HG02840 (cell line): Measurements from ENCODE around the gene SPEM1.
A peak's percentile ranks its signal among the peaks of the same experiment; 100 is the strongest.

Experiments used
- ATAC-seq: cut with Tn5 transposase; IDR thresholded peaks from one replicate; pipeline ENCODE4 v1.9.1; 2021; ENCODE audit warnings: mild to moderate bottlenecking, moderate library complexity, moderate number of reproducible peaks; ENCODE audit not compliant: unreplicated experiment, low FRiP score

The SPEM1 gene

GRCh38 chr17:7398612-7399011 is 21.5 kb upstream of the SPEM1 start:
- ATAC-seq: no peak

DNA sequence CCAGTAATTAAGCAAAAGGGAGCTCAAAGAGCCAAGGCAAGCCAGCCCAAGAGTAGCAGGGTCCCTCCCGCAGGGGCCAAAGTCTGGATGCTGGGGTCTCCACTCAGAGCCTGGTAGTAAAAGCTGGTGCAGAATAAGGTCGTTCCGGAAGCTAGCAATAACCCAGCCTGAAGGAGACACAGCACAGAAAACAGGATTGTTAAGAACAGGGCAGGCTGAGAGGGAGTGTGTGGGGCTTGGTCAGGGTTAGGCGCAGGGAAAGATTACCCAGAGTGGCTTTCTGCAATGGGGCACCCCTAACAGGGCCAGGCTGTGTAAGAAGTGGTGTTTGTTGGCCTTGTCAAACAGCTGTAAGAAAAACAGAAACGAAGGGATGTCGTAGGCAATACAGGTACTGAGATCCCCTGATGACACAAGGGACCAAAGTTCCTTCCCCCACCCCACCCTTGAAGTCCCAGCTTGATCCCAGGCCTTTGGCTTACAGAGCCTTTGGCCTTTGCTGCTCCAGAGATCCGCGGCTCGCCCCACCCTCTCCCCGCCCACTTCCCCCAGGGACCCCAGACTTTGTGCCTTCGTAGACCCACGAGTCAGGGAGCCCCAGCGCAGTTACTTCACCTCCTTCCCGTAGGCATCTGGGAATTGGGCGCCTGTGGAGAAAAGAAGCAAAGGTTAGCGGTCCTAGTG is 16.9 kb upstream of the SPEM1 start:
- ATAC-seq: no peak

DNA sequence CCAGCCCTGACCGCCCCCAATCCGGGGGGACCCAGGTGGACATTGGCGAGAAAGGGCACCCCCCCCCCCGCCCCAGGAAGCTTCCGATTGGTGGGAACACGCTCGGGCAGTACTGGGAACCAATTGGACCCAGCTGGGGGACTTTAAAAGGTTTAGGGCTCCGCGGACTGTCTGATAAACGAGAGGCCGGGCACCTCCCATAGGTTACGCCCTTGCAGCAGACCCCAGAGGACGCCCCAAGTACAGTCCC is 16.5 kb upstream of the SPEM1 start:
- no peak for ATAC-seq

DNA sequence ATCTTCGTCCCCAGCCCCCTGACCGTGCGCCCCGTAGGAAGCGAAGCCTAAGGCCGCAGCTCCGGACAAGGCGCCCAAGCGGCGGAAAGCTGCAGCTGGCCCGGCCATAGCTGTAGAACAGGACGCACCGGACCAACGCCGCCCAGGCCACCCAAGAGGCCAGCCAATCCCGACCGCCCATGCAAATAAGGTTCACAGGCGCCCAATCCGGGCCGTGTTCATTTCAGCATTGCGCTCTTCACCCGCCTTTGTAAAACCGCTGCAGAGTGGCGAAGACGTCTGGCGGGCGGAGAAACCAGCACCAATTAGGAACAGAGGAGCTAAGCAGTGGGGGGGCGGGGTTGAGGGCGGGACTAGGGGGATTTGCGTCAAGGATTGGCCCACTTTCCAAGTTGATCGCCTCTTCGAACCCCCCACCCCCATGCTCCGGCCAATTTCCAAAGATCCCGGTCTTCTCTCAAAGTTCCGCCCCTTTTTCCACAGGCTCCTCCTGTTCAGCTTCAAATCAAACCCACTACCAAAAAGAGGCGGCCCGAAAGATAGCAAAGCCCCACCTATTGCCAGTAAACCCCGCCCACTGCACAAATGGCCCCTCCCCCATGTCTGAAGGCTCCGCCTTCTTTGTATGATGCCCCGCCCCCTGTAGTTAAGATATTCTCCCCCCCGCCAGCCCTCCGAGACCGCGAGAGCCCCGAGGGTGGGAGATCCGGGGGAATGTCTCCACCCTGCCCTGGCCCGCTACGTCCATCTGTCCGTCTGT is 16.0 kb upstream of the SPEM1 start, which contains the start of gene TMEM256:
Gene TMEM256, minus strand, starts transcription at position 121 of the 760 bp plus-strand sequence. Its CDS starts 13 bp downstream, at position 108.
- peak; percentile 95 for ATAC-seq

DNA sequence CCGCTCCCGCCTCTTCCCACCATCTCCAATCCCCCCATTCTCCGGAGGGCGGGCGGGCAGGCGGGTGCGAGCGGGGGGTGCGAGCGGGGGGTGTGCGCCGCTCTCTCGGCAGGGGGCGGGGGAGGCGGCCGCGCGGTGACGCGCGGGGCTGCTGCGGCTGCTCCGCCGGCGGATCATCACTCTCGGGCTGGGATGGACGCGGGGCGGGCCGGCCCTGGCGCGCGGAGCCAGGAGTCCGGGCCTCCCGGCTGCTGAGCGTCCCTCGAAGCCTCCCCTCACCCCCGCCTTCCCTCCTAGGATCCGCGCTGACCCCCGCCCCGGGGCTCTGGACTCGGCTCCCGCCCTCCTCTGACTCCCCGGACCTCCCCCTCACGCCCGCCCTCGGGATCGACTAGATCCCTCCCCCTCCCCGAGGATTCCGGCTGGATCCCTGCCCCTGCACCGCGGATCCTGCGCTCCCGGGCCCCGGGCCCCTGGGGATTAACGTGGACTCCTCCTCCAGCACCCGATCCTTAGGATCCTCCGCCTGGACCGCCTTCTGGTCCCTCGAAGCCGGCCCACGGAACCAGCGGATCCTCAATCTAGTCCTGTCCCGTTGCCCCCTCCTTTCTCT is 15.3 kb upstream of the SPEM1 start:
- peak; percentile 5 for ATAC-seq

DNA sequence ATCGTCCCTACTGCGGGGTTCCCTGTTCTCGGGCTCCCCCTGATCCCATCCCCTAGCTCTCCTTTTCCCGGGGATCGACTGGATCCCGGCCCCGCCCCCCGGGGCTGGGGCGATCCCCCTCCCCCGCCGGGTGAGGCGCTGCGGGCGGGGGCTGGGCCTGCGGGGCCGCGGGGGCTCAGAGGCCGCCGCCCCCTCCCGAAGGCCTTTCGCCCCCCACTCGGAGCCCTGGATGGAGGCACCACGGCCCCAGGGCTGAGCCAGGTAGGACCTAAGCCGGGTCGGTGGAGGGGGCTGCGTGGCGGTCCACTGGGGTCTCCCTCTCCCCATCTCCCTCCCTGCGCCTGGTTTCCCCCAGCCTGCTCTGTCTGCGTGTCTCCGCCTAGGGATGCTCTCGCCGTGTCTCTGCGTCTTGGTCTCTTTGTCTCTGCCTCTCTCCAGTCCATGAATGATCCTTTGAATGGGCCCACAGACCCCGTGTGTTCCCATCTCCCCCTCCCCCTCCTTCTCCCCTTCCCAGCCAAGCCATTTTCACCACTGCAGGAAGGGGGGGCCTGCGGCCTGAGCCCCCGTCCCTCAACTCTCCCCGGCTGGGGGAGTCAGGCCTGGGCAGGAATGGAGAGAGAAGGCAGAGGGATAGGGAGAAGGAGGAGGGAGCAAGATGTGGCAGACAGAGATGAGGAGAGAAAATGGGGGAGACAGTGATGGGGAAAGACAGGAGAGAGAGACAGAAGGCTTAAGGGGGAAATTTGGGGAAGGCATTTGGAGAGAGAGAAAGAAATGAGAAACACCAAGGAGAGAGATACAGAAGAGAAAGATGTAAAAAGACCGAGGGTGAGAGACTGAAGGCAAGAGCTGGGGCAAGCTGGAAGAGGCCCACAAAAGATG is 14.5 kb upstream of the SPEM1 start:
- no peak for ATAC-seq

- ATAC-seq: no peak
Observed at GRCh38 chr17:7406235-7406825, 13.8 kb upstream of the SPEM1 start.

- no peak for ATAC-seq
Observed at GRCh38 chr17:7407082-7407481, 13.0 kb upstream of the SPEM1 start.

GRCh38 chr17:7407485-7408251 is 12.5 kb upstream of the SPEM1 start, which contains the start of gene NLGN2:
Gene NLGN2 (plus strand): TSS chr17:7407845. CDS start chr17:7408256, 411 bp downstream.
- no peak for ATAC-seq

DNA sequence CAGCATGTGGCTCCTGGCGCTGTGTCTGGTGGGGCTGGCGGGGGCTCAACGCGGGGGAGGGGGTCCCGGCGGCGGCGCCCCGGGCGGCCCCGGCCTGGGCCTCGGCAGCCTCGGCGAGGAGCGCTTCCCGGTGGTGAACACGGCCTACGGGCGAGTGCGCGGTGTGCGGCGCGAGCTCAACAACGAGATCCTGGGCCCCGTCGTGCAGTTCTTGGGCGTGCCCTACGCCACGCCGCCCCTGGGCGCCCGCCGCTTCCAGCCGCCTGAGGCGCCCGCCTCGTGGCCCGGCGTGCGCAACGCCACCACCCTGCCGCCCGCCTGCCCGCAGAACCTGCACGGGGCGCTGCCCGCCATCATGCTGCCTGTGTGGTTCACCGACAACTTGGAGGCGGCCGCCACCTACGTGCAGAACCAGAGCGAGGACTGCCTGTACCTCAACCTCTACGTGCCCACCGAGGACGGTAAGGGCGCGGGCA is 11.8 kb upstream of the SPEM1 start:
- no peak for ATAC-seq

GRCh38 chr17:7408863-7409262 is 11.3 kb upstream of the SPEM1 start:
- no peak for ATAC-seq

DNA sequence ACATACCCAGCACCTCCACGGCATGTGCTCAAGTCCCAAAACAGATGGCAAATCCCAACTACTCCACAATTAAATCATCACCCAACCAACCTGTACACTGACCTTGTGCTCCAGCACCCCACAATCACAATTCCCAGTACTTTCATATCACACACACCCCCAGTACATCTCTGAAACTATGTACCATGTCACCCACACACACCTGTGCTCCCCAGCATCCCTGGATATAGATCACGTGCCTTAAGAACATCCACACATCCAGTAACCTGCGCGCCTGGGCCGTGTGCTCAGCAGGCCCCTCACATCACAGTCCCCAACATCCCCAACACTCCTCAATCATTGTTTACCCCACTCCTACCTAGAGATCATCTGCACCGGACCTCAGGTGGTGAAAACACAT is 10.4 kb upstream of the SPEM1 start:
- no peak for ATAC-seq

- no peak for ATAC-seq
Observed at GRCh38 chr17:7410634-7411426, 9.3 kb upstream of the SPEM1 start.

- ATAC-seq: no peak
Observed at GRCh38 chr17:7411427-7411750, 8.7 kb upstream of the SPEM1 start.

- ATAC-seq: no peak
Observed at GRCh38 chr17:7413346-7413985, 6.7 kb upstream of the SPEM1 start.

GRCh38 chr17:7414837-7415236 is 5.3 kb upstream of the SPEM1 start:
- no peak for ATAC-seq

GRCh38 chr17:7415784-7416183 is 4.3 kb upstream of the SPEM1 start:
- no peak for ATAC-seq

DNA sequence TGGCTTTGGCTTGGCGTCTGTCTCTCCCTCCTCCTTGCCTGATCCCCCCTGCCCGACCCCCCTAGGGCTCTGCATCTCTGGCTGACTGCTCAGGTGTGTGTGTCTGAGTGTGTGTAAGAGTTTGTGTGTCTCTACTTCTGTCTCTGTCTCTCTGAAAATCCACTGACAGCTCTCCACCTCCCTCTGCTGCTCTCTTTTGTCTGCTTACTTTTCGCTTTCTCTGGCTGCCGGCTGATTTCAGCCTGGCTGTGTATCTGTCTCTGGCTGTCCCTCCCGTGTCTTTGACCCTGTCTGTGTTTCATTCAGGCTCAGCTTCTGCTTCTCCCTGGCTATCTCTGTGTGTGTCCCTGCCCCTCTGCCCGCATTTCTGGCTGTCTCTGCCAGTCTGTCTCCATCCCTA is 3.8 kb upstream of the SPEM1 start:
- no peak for ATAC-seq
